ENCODE data around the gene PCSK9. TPM values are rescaled to one million over a fixed set of nuclear protein-coding genes. Genes with fewer than 3 reads are reported as not detected.

PCSK9 gene
- total and polyA plus RNA-seq, 7 donors: under 0.01 to 0.03 TPM; not detected in 5

DNA sequence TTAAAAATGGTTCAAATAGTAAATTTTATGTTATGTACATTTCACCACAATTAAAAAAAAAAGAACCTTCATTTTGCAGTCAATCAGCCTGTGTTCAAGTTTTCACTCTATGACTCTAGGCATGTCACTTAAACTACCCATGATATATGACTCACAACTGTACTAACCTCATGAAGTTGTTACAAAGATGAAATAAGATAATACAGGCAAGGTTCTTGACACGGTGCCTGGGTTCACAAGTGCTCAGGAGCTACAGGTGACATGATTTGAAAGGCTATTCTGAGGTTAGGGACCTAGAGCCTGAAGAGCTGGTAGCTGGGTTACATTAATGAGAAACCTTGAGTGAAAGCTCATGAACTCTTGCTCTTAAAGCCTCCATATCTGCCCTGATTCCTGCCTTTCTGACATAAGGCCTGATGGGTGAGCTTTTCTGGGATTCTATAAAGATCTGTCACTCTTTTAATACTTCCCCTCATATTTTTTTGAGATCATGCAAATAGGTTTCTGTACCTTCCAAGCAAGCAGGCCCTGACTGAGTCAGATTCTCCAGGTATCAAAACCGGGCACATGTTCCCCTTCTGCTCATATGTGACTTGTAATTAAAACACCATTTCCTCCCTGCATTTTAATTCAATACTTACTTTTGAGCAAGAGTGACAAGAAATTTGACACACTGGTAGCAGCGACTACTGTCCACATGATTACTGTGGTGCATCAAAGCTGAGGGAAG is 34.0 kb downstream of the PCSK9 start:
- Histone ChIP-seq H3K4me1 (peaks cover 11% of the 10 kb centered on the region), H3K4me3 (no peak overlapping the region), H3K9me3 (no peaks in the 10 kb centered on the region), H3K27me3 (ENCODE audit: insufficient read depth in 3 of 3, low read length in 2 of 3) (no peaks in the 10 kb centered on the region), H3K27ac (no peak overlapping the region), H3K36me3 (ENCODE audit: insufficient read depth in 1 of 2, low read depth in 1 of 2) (peaks cover 16 to 100% of the 10 kb centered on the region in 2 donors)
- intact Hi-C loops (cut with DNase I): no loop called here
- DNase-seq: no peak
- TF ChIP-seq, protein P1, sequence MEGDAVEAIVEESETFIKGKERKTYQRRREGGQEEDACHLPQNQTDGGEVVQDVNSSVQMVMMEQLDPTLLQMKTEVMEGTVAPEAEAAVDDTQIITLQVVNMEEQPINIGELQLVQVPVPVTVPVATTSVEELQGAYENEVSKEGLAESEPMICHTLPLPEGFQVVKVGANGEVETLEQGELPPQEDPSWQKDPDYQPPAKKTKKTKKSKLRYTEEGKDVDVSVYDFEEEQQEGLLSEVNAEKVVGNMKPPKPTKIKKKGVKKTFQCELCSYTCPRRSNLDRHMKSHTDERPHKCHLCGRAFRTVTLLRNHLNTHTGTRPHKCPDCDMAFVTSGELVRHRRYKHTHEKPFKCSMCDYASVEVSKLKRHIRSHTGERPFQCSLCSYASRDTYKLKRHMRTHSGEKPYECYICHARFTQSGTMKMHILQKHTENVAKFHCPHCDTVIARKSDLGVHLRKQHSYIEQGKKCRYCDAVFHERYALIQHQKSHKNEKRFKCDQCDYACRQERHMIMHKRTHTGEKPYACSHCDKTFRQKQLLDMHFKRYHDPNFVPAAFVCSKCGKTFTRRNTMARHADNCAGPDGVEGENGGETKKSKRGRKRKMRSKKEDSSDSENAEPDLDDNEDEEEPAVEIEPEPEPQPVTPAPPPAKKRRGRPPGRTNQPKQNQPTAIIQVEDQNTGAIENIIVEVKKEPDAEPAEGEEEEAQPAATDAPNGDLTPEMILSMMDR (IDR thresholded peaks at IDR 0.05): no peak
- ATAC-seq: peak; percentile 22 to 70 (median 48)
- WGBS, 3 donors: 71 to 85% (median 73%) methylated on average over 3 of the region's 3 CpGs

DNA sequence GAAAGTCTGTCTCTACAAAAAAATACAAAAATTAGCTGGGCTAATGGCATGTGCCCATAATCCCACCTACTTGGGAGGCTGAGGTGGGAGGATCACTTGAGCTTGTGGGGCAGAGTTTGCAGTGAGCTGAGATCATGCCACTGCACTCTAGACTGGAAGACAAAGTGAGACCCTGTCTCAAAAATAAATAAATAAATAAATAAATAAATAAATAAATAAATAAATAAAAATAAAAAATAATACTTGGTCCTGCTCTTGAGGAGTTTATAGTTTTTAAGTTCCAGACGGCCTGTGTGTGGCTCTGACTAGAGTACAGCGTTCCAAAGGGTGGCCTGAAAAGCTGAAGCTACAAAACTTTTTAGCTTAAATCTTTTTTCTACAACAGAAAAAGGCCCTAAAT is 35.1 kb downstream of the PCSK9 start:
- Histone ChIP-seq H3K4me3 (no peak overlapping the region), H3K27me3 (ENCODE audit: insufficient read depth in 3 of 3, low read length in 2 of 3) (no peaks in the 10 kb centered on the region), H3K36me3 (ENCODE audit: insufficient read depth in 1 of 2, low read depth in 1 of 2) (peaks cover 16 to 100% of the 10 kb centered on the region in 2 donors), H3K4me1 (peaks cover 11% of the 10 kb centered on the region), H3K27ac (no peak overlapping the region), H3K9me3 (no peaks in the 10 kb centered on the region)
- WGBS, 3 donors: 75 to 97% (median 93%) methylated on average over 2 of the region's 2 CpGs
- DNase-seq (no peak), ATAC-seq (no peak)
- intact Hi-C loops (cut with DNase I): no loop called here
- TF ChIP-seq, protein P1 (IDR thresholded peaks at IDR 0.05): no peak

DNA sequence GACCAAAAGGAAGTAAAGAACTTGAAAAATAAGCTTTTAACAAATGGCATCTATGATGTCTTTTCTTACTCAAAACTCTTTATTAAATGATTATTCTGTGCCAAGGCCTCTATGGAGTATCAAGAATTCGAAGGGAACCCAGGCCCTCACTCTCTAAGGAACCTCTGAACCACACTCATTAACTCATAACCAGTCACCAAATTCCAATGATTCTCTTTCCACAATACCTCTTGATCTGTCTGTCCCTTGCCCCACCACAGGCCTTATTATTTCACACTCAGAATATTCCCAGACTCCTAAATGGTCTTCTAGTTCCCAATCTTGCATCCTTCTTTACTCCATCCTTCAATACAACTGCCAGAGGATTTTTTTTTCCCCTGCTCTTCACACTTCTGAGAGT is 37.0 kb downstream of the PCSK9 start:
- Histone ChIP-seq H3K27me3 (ENCODE audit: insufficient read depth in 3 of 3, low read length in 2 of 3) (no peaks in the 10 kb centered on the region), H3K4me3 (no peak overlapping the region), H3K36me3 (ENCODE audit: insufficient read depth in 1 of 2, low read depth in 1 of 2) (peaks cover 18 to 100% of the 10 kb centered on the region in 2 donors), H3K9me3 (no peaks in the 10 kb centered on the region), H3K4me1 (no peaks in the 10 kb centered on the region), H3K27ac (no peak overlapping the region)
- 86 to 91% (median 86%) methylated on average over 1 of the region's 1 CpG for WGBS, 3 donors
- ATAC-seq (no peak), DNase-seq (no peak)
- TF ChIP-seq, protein P1 (IDR thresholded peaks at IDR 0.05): no peak
- intact Hi-C loops (cut with DNase I): no loop called here

DNA sequence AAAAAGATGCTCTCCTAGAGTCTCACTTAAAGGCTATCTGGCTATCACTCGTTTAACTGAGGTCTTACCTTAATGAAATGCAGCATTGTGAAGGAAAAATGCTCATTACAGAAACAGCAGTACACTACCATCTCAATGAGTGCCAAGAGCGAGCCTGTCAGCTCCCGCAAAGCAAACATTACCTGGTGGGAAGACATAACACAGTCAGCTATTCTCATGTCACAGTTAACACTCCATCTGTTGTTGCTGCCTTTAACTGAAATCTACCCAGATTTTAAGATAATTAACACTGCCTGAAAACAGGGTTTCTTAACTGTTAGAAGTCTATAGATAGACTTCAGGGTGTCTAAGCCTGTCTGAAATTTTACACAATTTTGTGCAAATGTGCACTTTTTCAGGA is 39.1 kb downstream of the PCSK9 start:
- TF ChIP-seq, protein P1 (IDR thresholded peaks at IDR 0.05): no peak
- no peak for ATAC-seq
- Histone ChIP-seq H3K36me3 (ENCODE audit: insufficient read depth in 1 of 2, low read depth in 1 of 2) (peaks cover 10 to 100% of the 10 kb centered on the region in 2 donors), H3K4me3 (no peak overlapping the region), H3K4me1 (no peaks in the 10 kb centered on the region), H3K9me3 (no peaks in the 10 kb centered on the region), H3K27me3 (ENCODE audit: insufficient read depth in 3 of 3, low read length in 2 of 3) (no peaks in the 10 kb centered on the region), H3K27ac (no peak overlapping the region)
- WGBS, 3 donors: 91 to 93% (median 92%) methylated on average over 3 of the region's 3 CpGs
- intact Hi-C loops (cut with DNase I): no loop called here
- no peak for DNase-seq
